HepG2 (cell line): ENCODE data around the gene GATAD2B. TPM values are rescaled to one million over a fixed set of nuclear protein-coding genes. Genes with fewer than 3 reads are reported as not detected.

Experiments used
- BCL6 ChIP-seq: IDR thresholded peaks from 2 replicates; pipeline ENCODE4 v1.6.1; 2016; ENCODE audit warnings: missing genetic modification reagents, missing compliant biosample characterization
- HES4 ChIP-seq: sonication (generic); formaldehyde crosslinking; IDR thresholded peaks from 2 replicates; pipeline ENCODE4 v1.9.0; 2021; ENCODE audit warnings: mild to moderate bottlenecking, missing genetic modification reagents, borderline replicate concordance
- ZFP82 ChIP-seq: sonication (generic); formaldehyde crosslinking; IDR thresholded peaks from 2 replicates; pipeline ENCODE4 v1.5.1; 2020; ENCODE audit warnings: mild to moderate bottlenecking, missing genetic modification reagents, borderline replicate concordance
- ZFX ChIP-seq: sonication (generic); formaldehyde crosslinking; IDR thresholded peaks from 2 replicates; pipeline ENCODE4 v1.4.0; 2020; ENCODE audit warnings: mild to moderate bottlenecking, low read depth, missing genetic modification reagents, moderate library complexity
- ZKSCAN1 ChIP-seq: fragments of 150-350 bp; IDR thresholded peaks from 2 replicates; pipeline ENCODE4 v1.6.1; 2014; ENCODE audit warnings: low read length
- ZNF124 ChIP-seq: sonication (generic); formaldehyde crosslinking; IDR thresholded peaks from 2 replicates; pipeline ENCODE4 v1.4.0; 2020; ENCODE audit warnings: missing genetic modification reagents
- ZNF225 ChIP-seq: sonication (generic); formaldehyde crosslinking; IDR thresholded peaks from 2 replicates; pipeline ENCODE4 v1.4.0; 2020; ENCODE audit warnings: mild to moderate bottlenecking, missing genetic modification reagents
- ZNF292 ChIP-seq: sonication (generic); formaldehyde crosslinking; IDR thresholded peaks from 2 replicates; pipeline ENCODE4 v1.8.1; 2022; ENCODE audit warnings: mild to moderate bottlenecking, low read depth, missing genetic modification reagents, borderline replicate concordance
- ZNF431 ChIP-seq: sonication (generic); formaldehyde crosslinking; IDR thresholded peaks from 2 replicates; pipeline ENCODE4 v1.9.0; 2022; ENCODE audit warnings: missing genetic modification reagents, low read depth, mild to moderate bottlenecking, borderline replicate concordance
- ZNF850 ChIP-seq: sonication (generic); formaldehyde crosslinking; conservative IDR thresholded peaks from 2 replicates; pipeline ENCODE4 v1.9.0; 2021; ENCODE audit warnings: mild to moderate bottlenecking, missing genetic modification reagents
- polyA plus RNA-seq, 8 experiments: library from polyadenylated mRNA; depleted of rRNA in 3 of 8; stranded (reverse) in 7 of 8; unstranded in 1 of 8; fragments of >200 nt; fragmentation: Illumina TruSeq in 4 of 8; extraction: Trizol in 4 of 8; gene quantifications; 2 replicates each; pipeline versions ENCODE4 v1.2.1 to v1.2.3, GENCODE V29; 2011 to 2016; ENCODE audit warnings: low read depth in 4 of 8, missing spikeins in 1 of 8, mixed read lengths in 1 of 8; ENCODE audit not compliant: insufficient read depth in 1 of 8
- total RNA-seq, 5 experiments: library from RNA; depleted of rRNA; stranded (reverse); fragments of >200 nt; fragmentation: Illumina TruSeq; extraction: Trizol; gene quantifications; 2 replicates each; pipeline ENCODE4 v1.2.3, GENCODE V29; 2016; ENCODE audit warnings: low read depth in 1 of 5
- TF ChIP-seq, protein P1 (sequence below): sonication (generic); formaldehyde crosslinking; IDR thresholded peaks from 2 replicates; pipeline ENCODE4; 2020; ENCODE audit warnings: missing genetic modification reagents, mild to moderate bottlenecking, borderline replicate concordance
- TF ChIP-seq, protein P2 (sequence below): sonication (generic); formaldehyde crosslinking; IDR thresholded peaks from 2 replicates; pipeline ENCODE4 v1.9.0; 2021; ENCODE audit warnings: missing genetic modification reagents, borderline replicate concordance
- TF ChIP-seq, protein P3 (sequence below): IDR thresholded peaks from 2 replicates; pipeline ENCODE4 v1.6.1; 2016; ENCODE audit warnings: mild to moderate bottlenecking
- TF ChIP-seq, protein P4 (sequence below): sonication (generic); formaldehyde crosslinking; IDR thresholded peaks from 2 replicates; pipeline ENCODE4 v1.5.1; 2020; ENCODE audit warnings: missing genetic modification reagents, mild to moderate bottlenecking, borderline replicate concordance
- TF ChIP-seq, protein P5 (sequence below): IDR thresholded peaks from 2 replicates; pipeline ENCODE4 v1.6.1; 2012; ENCODE audit warnings: low read length, improper control_type of control experiment
- TF ChIP-seq, protein P6 (sequence below): conservative IDR thresholded peaks from 2 replicates; pipeline ENCODE4 v1.6.1; 2018; ENCODE audit warnings: missing genetic modification reagents

Gene GATAD2B
- total and polyA plus RNA-seq, 2 of the 13 experiments (the other 11 are each of a cell fraction or from before 2014, with no cell fraction given) = 3.2 to 5.2 TPM

DNA sequence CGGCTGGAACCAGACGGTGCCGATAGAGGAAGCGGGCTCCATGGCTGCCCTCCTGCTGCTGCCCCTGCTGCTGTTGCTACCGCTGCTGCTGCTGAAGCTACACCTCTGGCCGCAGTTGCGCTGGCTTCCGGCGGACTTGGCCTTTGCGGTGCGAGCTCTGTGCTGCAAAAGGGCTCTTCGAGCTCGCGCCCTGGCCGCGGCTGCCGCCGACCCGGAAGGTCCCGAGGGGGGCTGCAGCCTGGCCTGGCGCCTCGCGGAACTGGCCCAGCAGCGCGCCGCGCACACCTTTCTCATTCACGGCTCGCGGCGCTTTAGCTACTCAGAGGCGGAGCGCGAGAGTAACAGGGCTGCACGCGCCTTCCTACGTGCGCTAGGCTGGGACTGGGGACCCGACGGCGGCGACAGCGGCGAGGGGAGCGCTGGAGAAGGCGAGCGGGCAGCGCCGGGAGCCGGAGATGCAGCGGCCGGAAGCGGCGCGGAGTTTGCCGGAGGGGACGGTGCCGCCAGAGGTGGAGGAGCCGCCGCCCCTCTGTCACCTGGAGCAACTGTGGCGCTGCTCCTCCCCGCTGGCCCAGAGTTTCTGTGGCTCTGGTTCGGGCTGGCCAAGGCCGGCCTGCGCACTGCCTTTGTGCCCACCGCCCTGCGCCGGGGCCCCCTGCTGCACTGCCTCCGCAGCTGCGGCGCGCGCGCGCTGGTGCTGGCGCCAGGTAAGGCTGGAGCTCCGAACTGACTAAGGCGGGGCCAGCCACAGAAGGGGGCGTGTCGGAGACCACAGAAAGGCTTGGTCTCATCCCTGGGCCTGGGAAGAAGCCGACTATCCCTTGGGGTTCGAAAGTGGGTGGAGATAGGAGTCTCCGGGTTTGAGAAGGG lies 147.1 kb downstream of the GATAD2B start (continued):
- TF ChIP-seq ZNF225 (CRISPR knock-in tag) (no peak), ZNF124 (0 out of 2 replicates have a peak, but pooled peaks have one; percentile 23), ZFP82 (CRISPR knock-in tag) (no peak), ZFX (CRISPR knock-in tag) (peak; percentile 76), HES4 (CRISPR knock-in tag) (peak; percentile 17; the same call in 1 of the 2 replicates), ZNF850 (CRISPR knock-in tag) (no peak), BCL6 (peak; percentile 36; the same call in 1 of the 2 replicates), ZNF431 (no peak), ZNF292 (CRISPR knock-in tag) (no peak), ZKSCAN1 (no peak)
- TF ChIP-seq, protein P1, sequence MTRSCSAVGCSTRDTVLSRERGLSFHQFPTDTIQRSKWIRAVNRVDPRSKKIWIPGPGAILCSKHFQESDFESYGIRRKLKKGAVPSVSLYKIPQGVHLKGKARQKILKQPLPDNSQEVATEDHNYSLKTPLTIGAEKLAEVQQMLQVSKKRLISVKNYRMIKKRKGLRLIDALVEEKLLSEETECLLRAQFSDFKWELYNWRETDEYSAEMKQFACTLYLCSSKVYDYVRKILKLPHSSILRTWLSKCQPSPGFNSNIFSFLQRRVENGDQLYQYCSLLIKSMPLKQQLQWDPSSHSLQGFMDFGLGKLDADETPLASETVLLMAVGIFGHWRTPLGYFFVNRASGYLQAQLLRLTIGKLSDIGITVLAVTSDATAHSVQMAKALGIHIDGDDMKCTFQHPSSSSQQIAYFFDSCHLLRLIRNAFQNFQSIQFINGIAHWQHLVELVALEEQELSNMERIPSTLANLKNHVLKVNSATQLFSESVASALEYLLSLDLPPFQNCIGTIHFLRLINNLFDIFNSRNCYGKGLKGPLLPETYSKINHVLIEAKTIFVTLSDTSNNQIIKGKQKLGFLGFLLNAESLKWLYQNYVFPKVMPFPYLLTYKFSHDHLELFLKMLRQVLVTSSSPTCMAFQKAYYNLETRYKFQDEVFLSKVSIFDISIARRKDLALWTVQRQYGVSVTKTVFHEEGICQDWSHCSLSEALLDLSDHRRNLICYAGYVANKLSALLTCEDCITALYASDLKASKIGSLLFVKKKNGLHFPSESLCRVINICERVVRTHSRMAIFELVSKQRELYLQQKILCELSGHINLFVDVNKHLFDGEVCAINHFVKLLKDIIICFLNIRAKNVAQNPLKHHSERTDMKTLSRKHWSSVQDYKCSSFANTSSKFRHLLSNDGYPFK = no peak
- TF ChIP-seq, protein P2, sequence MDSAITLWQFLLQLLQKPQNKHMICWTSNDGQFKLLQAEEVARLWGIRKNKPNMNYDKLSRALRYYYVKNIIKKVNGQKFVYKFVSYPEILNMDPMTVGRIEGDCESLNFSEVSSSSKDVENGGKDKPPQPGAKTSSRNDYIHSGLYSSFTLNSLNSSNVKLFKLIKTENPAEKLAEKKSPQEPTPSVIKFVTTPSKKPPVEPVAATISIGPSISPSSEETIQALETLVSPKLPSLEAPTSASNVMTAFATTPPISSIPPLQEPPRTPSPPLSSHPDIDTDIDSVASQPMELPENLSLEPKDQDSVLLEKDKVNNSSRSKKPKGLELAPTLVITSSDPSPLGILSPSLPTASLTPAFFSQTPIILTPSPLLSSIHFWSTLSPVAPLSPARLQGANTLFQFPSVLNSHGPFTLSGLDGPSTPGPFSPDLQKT (CRISPR knock-in tag) = no peak
- TF ChIP-seq, protein P3, sequence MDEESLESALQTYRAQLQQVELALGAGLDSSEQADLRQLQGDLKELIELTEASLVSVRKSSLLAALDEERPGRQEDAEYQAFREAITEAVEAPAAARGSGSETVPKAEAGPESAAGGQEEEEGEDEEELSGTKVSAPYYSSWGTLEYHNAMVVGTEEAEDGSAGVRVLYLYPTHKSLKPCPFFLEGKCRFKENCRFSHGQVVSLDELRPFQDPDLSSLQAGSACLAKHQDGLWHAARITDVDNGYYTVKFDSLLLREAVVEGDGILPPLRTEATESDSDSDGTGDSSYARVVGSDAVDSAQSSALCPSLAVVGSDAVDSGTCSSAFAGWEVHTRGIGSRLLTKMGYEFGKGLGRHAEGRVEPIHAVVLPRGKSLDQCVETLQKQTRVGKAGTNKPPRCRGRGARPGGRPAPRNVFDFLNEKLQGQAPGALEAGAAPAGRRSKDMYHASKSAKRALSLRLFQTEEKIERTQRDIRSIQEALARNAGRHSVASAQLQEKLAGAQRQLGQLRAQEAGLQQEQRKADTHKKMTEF (CRISPR knock-in tag) = peak; percentile 64; the same call in 1 of the 2 replicates
- TF ChIP-seq, protein P4, sequence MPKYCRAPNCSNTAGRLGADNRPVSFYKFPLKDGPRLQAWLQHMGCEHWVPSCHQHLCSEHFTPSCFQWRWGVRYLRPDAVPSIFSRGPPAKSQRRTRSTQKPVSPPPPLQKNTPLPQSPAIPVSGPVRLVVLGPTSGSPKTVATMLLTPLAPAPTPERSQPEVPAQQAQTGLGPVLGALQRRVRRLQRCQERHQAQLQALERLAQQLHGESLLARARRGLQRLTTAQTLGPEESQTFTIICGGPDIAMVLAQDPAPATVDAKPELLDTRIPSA (CRISPR knock-in tag) = no peak
- TF ChIP-seq, protein P5, sequence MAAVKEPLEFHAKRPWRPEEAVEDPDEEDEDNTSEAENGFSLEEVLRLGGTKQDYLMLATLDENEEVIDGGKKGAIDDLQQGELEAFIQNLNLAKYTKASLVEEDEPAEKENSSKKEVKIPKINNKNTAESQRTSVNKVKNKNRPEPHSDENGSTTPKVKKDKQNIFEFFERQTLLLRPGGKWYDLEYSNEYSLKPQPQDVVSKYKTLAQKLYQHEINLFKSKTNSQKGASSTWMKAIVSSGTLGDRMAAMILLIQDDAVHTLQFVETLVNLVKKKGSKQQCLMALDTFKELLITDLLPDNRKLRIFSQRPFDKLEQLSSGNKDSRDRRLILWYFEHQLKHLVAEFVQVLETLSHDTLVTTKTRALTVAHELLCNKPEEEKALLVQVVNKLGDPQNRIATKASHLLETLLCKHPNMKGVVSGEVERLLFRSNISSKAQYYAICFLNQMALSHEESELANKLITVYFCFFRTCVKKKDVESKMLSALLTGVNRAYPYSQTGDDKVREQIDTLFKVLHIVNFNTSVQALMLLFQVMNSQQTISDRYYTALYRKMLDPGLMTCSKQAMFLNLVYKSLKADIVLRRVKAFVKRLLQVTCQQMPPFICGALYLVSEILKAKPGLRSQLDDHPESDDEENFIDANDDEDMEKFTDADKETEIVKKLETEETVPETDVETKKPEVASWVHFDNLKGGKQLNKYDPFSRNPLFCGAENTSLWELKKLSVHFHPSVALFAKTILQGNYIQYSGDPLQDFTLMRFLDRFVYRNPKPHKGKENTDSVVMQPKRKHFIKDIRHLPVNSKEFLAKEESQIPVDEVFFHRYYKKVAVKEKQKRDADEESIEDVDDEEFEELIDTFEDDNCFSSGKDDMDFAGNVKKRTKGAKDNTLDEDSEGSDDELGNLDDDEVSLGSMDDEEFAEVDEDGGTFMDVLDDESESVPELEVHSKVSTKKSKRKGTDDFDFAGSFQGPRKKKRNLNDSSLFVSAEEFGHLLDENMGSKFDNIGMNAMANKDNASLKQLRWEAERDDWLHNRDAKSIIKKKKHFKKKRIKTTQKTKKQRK = no peak
- TF ChIP-seq, protein P6, sequence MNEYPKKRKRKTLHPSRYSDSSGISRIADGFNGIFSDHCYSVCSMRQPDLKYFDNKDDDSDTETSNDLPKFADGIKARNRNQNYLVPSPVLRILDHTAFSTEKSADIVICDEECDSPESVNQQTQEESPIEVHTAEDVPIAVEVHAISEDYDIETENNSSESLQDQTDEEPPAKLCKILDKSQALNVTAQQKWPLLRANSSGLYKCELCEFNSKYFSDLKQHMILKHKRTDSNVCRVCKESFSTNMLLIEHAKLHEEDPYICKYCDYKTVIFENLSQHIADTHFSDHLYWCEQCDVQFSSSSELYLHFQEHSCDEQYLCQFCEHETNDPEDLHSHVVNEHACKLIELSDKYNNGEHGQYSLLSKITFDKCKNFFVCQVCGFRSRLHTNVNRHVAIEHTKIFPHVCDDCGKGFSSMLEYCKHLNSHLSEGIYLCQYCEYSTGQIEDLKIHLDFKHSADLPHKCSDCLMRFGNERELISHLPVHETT (CRISPR knock-in tag) = 0 out of 2 replicates have a peak, but pooled peaks have one; percentile 23
